ENCODE data around the gene SMYD2.

The SMYD2 gene

DNA sequence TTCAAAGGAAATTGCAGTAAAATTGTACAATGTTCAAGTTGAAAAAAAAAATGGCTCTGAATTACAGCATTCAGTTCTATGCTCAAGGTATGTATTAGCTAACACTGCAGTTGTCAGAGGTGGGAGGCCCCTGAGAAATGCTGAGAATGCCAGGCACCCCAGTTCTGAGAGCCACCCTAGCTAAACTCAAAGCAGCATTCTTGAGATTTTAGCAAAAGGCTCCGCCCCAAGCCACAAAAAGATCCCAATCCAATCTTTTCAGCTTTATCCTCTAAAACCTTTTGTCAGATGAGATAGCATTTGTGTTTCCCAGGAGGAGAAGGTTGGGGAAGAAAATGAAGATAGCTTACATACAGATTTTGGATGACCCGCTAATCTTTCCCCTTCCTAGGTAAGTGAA, 68.8 kb downstream of the SMYD2 start:
- TF ChIP-seq, protein P1, sequence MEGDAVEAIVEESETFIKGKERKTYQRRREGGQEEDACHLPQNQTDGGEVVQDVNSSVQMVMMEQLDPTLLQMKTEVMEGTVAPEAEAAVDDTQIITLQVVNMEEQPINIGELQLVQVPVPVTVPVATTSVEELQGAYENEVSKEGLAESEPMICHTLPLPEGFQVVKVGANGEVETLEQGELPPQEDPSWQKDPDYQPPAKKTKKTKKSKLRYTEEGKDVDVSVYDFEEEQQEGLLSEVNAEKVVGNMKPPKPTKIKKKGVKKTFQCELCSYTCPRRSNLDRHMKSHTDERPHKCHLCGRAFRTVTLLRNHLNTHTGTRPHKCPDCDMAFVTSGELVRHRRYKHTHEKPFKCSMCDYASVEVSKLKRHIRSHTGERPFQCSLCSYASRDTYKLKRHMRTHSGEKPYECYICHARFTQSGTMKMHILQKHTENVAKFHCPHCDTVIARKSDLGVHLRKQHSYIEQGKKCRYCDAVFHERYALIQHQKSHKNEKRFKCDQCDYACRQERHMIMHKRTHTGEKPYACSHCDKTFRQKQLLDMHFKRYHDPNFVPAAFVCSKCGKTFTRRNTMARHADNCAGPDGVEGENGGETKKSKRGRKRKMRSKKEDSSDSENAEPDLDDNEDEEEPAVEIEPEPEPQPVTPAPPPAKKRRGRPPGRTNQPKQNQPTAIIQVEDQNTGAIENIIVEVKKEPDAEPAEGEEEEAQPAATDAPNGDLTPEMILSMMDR (IDR thresholded peaks at IDR 0.05; ENCODE audit: control extremely low read depth, extremely low read depth, low read depth, missing control alignments), result no peak
- ChIA-PET CTCF (interaction anchor here (0.9 to 22.2 kb wide), 6 partner anchors 10 to 1254 kb away, joined by 3 to 289 read pairs (median 4); no protein-coding TSS in a partner anchor), POLR2A (no interaction called here)
- DNase-seq (ENCODE audit: extremely low spot score), result no peak

DNA sequence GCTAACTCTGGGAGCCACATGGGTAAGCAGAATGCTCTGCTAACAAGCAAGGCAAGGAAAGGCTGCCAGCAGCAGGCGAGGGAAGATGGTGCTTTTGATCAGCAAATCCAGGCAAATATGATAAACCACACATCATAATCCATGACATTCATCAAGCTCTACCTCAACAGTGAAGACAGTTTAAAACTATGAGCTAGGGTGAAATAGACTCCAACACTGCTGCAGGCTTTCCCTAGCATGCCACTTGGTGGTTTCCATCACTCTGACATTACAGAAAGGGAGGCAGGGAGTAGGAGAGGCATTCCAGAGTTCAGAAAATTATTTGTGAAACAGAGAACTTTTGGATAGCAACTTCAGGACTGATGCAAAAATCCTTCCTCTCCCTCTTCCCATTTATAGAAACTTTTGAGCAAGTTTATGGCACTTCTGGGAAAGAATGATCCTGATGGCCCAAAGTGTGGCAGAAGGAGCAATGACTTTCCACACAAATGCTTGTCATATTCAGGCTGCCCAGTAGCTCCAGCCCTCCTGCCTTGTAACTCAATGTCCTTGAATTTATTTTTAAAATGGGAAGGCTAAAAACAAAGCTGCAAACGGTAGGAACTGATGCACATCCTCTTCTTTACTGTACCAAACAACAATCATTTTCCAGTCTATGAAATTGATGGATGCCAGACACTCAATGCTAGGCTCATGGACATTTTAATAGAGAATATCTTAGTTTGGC, 70.8 kb downstream of the SMYD2 start:
- TF ChIP-seq, protein P1 (IDR thresholded peaks at IDR 0.05; ENCODE audit: control extremely low read depth, extremely low read depth, low read depth, missing control alignments), result no peak

DNA sequence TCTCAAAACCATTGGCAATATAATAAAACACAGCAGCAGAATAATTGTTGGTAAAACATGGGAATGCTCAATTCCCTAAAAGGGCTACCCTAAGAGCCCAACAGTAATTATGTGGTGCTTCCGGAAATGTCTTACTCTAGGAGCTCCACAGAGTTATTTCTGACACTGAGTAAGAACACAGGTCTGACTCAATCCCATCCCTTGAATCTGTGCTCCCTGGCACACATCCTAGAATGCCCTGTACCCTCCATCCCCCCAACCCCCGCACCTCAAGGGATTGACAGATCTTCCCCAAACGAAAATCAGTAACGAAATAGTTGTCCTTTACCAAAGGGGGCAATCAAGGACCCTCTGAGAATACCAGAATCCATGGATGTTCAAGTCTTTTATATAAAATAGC, 71.9 kb downstream of the SMYD2 start:
- TF ChIP-seq, protein P1 (IDR thresholded peaks at IDR 0.05; ENCODE audit: control extremely low read depth, extremely low read depth, low read depth, missing control alignments), result no peak
- no peak for DNase-seq (ENCODE audit: extremely low spot score)
- POLR2A ChIA-PET, result no interaction called here
- CTCF ChIA-PET, result interaction anchor here (1.1 to 22.2 kb wide), 3 partner anchors 23 to 139 kb away, joined by 3 to 289 read pairs (median 3); no protein-coding TSS in a partner anchor

More for the DNA sequence above, 70.8 kb downstream of the SMYD2 start:
- ChIA-PET POLR2A (no interaction called here), CTCF (interaction anchor here (1.1 to 22.2 kb wide), 5 partner anchors 15 to 138 kb away, joined by 3 to 289 read pairs (median 3); no protein-coding TSS in a partner anchor)
- DNase-seq (ENCODE audit: extremely low spot score), result no peak

DNA sequence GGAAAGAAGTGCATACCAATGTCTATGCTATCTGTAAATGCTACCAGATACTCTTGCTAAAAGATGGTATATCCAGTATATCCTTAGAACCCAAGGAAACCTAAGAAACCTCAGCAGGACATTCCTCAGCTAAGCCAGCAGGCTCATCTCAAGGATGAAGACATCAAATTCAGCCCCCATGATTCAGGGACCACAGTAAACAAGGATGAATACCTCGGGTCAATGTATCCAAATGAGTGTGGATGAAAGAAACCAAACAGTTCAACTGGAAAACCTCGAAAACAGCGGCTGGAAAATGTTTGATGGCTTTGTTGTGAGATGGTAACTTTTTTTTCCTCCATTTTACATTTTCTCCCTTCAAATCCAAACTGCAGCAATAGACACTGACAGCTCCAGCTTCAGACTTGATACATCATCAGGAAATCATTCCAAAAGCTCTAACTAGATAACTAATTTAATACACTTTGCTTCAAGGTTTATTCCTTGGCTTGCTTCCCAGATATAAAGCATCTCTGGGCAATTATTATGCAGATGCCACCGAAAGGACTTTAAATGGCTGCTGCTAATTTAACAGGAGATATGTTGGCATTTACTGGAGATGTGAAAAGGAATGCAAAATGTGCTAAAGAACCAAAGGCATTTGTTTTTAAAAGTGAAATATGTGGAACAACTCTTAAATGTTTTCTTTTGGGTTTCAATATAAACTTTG, 73.6 kb downstream of the SMYD2 start:
- CTCF ChIA-PET, result interaction anchor here (1.5 to 22.2 kb wide), 3 partner anchors 9 to 25 kb away, joined by 3 to 289 read pairs (median 10); no protein-coding TSS in a partner anchor
- no peak for DNase-seq (ENCODE audit: extremely low spot score)
- POLR2A ChIA-PET, result no interaction called here
- TF ChIP-seq, protein P1 (IDR thresholded peaks at IDR 0.05; ENCODE audit: control extremely low read depth, extremely low read depth, low read depth, missing control alignments), result no peak

DNA sequence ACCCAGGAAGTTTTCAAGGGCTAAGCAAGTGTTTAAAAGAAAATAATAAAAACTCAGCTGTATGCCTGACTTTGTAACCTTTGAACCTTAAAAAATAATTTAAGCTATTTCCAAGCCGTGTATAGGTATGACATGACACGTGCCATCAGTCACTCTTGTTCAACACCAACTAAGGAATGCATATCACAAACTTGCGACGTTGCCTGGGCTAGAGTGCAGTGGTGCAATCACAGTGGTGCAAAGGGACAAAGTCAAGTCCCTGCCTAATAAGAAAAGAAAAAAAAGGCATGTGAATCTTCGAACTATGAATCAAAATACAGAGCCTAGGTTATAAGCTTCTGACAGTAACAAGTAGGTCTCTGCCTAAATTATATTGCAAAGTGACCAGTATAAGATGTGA, 79.2 kb downstream of the SMYD2 start:
- ChIA-PET CTCF (interaction anchor here (0.7 to 2.0 kb wide), 4 partner anchors 11 to 31 kb away, joined by 3 to 10 read pairs (median 4); no protein-coding TSS in a partner anchor), POLR2A (no interaction called here)
- DNase-seq (ENCODE audit: extremely low spot score), result no peak
- TF ChIP-seq, protein P1 (IDR thresholded peaks at IDR 0.05; ENCODE audit: control extremely low read depth, extremely low read depth, low read depth, missing control alignments), result no peak

DNA sequence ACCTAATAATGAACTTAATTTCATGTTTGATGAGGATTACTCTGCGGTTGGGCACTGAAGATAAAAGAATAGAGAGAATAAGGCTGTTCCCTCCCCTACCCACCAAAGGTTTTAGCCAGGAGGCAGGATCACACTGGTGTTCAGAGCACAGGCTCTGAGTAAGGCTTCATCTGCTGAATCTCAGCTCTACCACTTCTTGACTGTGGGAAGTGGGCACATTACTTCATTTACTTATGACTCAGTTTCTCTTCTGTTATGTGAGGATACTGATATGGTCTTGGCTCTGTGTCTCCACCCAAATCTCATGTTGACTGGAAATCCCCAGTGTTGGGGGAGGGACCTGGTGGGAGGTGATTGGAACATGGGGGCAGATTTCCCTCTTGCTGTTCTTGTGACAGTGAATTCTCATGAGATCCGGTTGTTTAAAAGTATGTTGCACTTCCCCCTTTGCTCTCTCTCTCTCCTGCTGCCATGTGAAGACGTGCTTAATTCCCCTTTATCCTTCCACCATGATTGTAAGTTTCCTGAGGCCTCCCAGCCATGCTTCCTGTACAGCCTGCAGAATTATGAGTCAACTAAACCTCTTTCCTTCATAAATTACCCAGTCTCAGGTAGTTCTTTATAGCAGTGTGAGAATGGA, 79.7 kb downstream of the SMYD2 start:
- TF ChIP-seq, protein P1 (IDR thresholded peaks at IDR 0.05; ENCODE audit: control extremely low read depth, extremely low read depth, low read depth, missing control alignments), result no peak
- ChIA-PET POLR2A (no interaction called here), CTCF (interaction anchor here (0.7 to 2.0 kb wide), 4 partner anchors 11 to 31 kb away, joined by 3 to 10 read pairs (median 4); no protein-coding TSS in a partner anchor)
- no peak for DNase-seq (ENCODE audit: extremely low spot score)

Measured in GM10248 (cell line).